Neutrophil (primary cell): ENCODE data around the gene SLX4IP.

ENCODE experiments used
- H3K27ac ChIP-seq: fragments of 200-600 bp; sonication (generic); 2 replicates; pipeline ENCODE4 v1.5.1; 2016; ENCODE audit warnings: mild to moderate bottlenecking, moderate library complexity
- H3K27me3 ChIP-seq: fragments of 200-600 bp; sonication (generic); 2 replicates; pipeline ENCODE4 v1.6.0; 2016; ENCODE audit warnings: mild to moderate bottlenecking
- H3K36me3 ChIP-seq: fragments of 200-600 bp; sonication (generic); 2 replicates; pipeline ENCODE4 v1.5.1; 2017
- H3K4me1 ChIP-seq, 2 experiments: fragments of 200-600 bp in 1 of 2; sonication (generic) in 1 of 2; 1 replicate in 1 of 2; 2 replicates in 1 of 2; pipeline versions ENCODE4 v1.5.1 to v1.6.1; 2013 to 2016; ENCODE audit warnings: low read depth in 1 of 2, low read length in 1 of 2, mild to moderate bottlenecking in 1 of 2, moderate library complexity in 1 of 2; ENCODE audit not compliant: control insufficient read depth in 1 of 2, insufficient read depth in 1 of 2
- H3K4me3 ChIP-seq, 2 experiments: fragments of 200-600 bp in 1 of 2; sonication (generic) in 1 of 2; 1 replicate in 1 of 2; 2 replicates in 1 of 2; pipeline ENCODE4 v1.5.1; 2013 to 2016; ENCODE audit warnings: low read depth in 1 of 2, low read length in 1 of 2, mild to moderate bottlenecking in 1 of 2, moderate library complexity in 1 of 2
- H3K9me3 ChIP-seq: fragments of 200-600 bp; sonication (generic); 2 replicates; pipeline ENCODE4 v1.5.1; 2016
- CTCF ChIP-seq: fragments of 200-600 bp; sonication (generic); IDR thresholded peaks from 2 replicates; pipeline ENCODE4 v1.5.1; 2016; ENCODE audit warnings: antibody characterized with exemption

Gene SLX4IP

GRCh38 chr20:10649080-10649796 lies 214.1 kb downstream of the SLX4IP start:
- no peak overlapping the region for H3K4me3 ChIP-seq
- no peaks in the 10 kb centered on the region for H3K27me3 ChIP-seq
- no peaks in the 10 kb centered on the region for H3K9me3 ChIP-seq
- TF ChIP-seq CTCF, result no peak
- peaks cover 95% of the 10 kb centered on the region for H3K36me3 ChIP-seq
- no peak overlapping the region for H3K27ac ChIP-seq
- H3K4me1 ChIP-seq, result no peaks in the 10 kb centered on the region

GRCh38 chr20:10649797-10650160 lies 214.7 kb downstream of the SLX4IP start:
- no peaks in the 10 kb centered on the region for H3K9me3 ChIP-seq
- peaks cover 95% of the 10 kb centered on the region for H3K36me3 ChIP-seq
- H3K27ac ChIP-seq, result no peak overlapping the region
- H3K4me3 ChIP-seq, result no peak overlapping the region
- no peaks in the 10 kb centered on the region for H3K27me3 ChIP-seq
- H3K4me1 ChIP-seq, result no peaks in the 10 kb centered on the region
- TF ChIP-seq CTCF, result no peak

GRCh38 chr20:10651227-10651990 lies 216.3 kb downstream of the SLX4IP start:
- Histone ChIP-seq H3K4me3 (no peak overlapping the region), H3K9me3 (no peaks in the 10 kb centered on the region), H3K27me3 (no peaks in the 10 kb centered on the region), H3K27ac (no peak overlapping the region), H3K36me3 (peaks cover 95% of the 10 kb centered on the region), H3K4me1 (no peaks in the 10 kb centered on the region)
- no peak for TF ChIP-seq CTCF

- no peak for TF ChIP-seq CTCF
- Histone ChIP-seq H3K9me3 (no peaks in the 10 kb centered on the region), H3K36me3 (peaks cover 88% of the 10 kb centered on the region), H3K27ac (no peak overlapping the region), H3K27me3 (no peaks in the 10 kb centered on the region), H3K4me3 (no peak overlapping the region), H3K4me1 (no peaks in the 10 kb centered on the region)
Measured at GRCh38 chr20:10652185-10652584, 217.1 kb downstream of the SLX4IP start.

GRCh38 chr20:10652660-10653261 lies 217.7 kb downstream of the SLX4IP start:
- Histone ChIP-seq H3K4me3 (no peak overlapping the region), H3K4me1 (no peaks in the 10 kb centered on the region), H3K36me3 (peaks cover 88% of the 10 kb centered on the region), H3K27me3 (no peaks in the 10 kb centered on the region), H3K9me3 (no peaks in the 10 kb centered on the region), H3K27ac (no peak overlapping the region)
- TF ChIP-seq CTCF, result no peak
